HG03060 (cell line): ENCODE results near the gene GPR4.
A peak's percentile ranks its signal among the peaks of the same experiment; 100 is the strongest.

Source experiments
- ATAC-seq: cut with Tn5 transposase; IDR thresholded peaks from one replicate; pipeline ENCODE4 v1.9.1; 2021; ENCODE audit warnings: low read depth, moderate number of reproducible peaks; ENCODE audit not compliant: unreplicated experiment

Gene GPR4

DNA sequence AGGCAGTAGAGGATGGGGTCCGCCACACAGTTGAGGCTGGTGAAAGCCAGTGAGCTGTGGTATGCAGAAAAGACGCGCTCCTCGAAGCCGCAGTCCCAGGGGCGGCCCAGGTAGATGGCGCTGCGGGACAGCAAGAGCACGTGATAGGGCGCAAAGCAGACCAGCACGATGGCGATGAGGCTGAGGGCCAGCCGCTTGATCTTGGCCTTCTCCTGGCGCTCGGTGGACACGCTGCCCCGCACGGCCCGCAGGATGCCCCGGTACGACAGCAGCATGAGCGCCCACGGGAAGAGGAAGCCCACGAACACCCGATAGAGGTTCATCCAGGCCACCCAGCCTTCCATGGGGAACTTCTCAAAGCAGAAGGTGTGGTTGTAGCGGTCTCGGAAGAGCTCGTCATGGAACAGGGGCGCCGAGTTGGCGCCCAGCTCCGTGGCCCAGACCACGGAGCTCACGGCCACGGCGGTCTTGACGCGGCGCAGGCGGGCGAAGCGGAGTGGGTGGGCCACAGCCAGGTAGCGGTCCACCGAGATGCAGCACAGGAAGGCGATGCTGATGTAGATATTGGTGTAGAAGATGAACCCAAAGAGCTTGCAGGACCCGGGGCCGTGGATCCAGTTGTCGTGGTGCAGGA lies 10.9 kb downstream of the GPR4 start:
- no peak for ATAC-seq

DNA sequence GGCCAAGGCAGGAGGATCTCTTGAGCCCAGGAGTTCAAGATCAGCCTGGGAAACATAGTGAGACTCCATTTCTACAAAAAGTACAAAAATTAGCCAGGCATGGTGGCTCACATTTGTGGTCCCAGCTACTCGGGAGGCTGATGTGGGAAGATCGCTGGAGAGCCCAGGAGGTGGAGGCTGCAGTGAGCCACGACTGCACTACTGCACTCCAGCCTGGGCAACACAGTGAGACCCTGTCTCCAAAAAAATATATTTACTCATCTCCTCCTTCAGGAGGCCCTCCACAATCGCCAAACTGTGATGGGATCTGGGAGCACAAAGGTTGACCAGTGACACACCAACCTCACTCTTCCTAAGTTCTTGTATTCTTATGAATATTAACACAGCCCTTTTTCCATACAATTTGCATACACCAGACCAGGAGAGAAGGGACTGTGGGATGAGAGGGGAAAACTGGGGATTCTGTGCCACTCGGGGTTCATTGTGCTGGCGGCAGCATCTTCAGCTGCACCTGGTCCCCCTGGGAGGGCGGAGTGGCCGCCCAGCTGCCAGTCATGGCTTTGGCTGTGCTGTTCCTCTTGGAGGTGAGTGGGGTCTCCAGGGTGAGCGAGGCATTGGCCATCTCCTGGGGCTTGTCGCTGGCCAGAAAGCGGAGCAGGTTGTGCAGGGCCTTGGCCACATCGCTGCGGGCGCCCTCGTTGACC lies 11.6 kb downstream of the GPR4 start:
- no peak for ATAC-seq

DNA sequence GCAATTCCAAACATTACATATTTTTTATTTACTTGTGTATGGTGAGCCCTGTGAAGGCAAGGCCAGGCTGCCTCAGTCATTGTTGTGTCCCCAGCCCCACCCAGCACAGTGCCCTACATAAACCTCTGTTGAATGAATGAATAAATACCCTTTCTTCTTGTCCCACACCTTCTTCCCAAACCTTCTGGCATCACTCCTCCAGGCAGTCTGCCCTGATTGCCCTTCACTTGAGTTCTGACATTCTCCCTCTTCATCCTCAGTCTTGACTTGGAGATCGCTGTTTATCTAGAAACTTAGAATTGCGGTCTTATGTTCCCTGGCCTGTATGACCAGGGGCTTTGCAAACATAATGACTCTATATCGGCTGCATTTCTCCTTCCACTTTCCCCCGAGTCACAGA lies 12.2 kb downstream of the GPR4 start:
- no peak for ATAC-seq

- ATAC-seq: no peak
These were observed 14.1 kb downstream of the GPR4 start for GRCh38 chr19:45587873-45588272.

- ATAC-seq: no peak
These were observed 16.8 kb downstream of the GPR4 start for GRCh38 chr19:45585158-45585577.

DNA sequence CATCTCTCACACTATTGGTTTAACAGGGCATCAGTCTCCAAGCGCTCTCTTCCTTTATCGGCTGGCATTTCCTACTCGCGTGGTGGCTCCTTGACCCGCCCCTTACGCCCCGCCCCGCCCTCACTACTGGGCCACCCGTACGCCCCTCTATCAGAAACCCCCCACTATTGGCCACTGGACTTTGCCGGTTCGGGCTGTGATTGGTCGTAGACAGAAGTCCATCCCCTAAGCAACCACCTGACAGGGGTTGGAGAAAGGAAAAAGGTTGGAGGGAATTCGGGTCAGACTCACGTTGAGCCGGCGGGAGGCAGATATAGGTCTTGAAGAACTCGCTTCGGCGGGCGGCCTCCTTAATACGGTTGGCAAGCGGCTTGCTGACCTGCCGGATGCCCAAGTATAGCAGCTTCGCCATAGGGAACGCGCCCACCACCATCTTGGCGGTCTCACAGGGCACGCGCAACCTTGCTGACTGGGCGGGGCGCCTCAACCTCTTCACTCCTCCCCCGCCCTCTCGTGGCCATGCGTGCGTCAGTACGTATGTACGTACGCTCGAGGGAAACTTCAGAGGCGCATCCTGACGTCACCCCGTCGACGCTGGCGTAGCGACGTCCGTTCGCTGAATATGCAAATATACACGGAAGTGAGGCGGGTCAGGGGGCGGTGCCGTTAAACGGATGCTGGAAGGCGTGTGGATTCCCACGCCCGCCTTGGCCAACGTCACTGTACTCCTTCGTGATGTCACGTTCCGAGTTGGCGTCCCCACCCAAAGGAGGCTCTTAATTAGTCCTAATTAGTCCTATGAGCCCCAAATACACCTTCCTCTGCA lies 17.5 kb downstream of the GPR4 start, which contains the start of gene OPA3:
Gene OPA3 (minus strand): TSS at position 471 of the 826 bp plus-strand sequence. CDS start 38 bp downstream, at position 433.
- peak; percentile 81 for ATAC-seq

DNA sequence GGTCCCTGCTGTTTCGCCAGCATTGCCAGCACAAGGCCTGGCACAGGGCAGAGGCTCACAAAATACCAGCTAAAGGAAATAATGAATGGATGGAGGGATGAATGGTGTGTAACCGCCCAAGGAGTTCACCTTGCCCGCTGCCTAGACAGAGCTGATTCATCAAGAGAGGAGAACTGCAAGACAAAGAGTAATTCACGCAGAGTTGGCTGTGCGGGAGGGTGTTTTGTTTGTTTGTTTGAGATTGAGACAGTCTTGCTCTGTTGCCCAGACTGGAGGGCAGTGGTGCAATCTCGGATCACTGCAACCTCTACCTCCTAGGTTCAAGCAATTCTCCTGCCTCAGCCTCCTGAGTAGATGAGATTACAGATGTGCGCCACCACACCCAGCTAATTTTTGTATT lies 20.4 kb downstream of the GPR4 start:
- ATAC-seq: no peak

DNA sequence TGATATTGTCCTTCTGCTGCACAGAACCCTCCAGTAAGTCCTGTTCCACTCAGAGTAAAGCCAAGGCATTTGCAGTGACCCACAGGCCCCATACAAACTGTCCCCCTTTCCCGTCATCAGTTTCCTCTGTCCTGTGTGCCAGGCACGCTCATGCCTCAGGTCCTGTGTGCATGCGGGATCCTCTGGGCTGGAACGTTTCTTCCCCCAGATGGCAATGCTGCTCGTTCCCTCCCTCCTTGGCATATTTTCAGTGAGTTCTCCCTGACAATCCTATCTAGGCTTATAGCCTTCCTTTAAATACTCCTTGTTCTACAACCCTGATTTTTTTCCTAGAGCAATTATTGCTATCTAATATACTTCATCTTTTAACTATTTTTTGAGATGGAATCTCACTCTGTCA lies 23.2 kb downstream of the GPR4 start:
- no peak for ATAC-seq

- no peak for ATAC-seq
These were observed 24.7 kb downstream of the GPR4 start for GRCh38 chr19:45577111-45577905.

- no peak for ATAC-seq
These were observed 25.3 kb downstream of the GPR4 start for GRCh38 chr19:45576682-45577081.

DNA sequence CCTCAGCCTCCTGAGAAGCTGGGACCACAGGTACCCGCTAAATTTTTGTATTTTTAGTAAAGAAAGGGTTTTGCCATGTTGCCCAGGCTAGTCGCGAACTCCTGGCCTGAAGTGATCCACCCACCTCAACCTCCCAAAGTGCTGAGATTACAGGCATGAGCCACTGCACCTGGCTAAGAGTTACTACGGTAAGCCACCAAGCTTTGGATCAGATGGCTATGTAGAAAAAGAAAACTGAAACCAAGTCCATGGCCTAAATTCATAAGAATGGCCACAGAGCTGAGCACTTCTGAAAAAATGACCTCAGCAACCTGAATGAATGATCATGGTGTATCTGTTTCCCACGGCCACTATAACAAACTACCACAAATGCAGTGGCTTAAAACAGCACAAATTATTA lies 26.8 kb downstream of the GPR4 start:
- ATAC-seq: no peak

DNA sequence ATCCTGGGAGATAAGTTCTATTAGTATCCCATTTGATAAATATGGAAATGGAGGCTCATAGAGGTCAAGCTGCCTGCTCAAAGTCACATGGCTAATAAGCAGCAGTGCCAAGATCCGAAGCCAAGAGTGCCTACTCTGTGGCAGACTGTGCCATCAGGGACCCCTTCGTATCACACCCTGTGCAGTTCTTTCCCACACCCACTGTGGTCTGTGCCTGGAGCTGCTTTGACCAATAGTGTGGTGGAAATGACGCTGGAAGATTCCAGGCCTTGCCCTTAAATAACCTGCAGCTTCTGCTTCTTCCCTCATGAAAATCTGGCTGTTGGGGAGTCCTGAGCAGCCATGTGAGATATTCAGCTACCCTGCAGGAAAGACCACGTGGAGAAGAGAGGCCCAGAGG lies 27.5 kb downstream of the GPR4 start:
- no peak for ATAC-seq

DNA sequence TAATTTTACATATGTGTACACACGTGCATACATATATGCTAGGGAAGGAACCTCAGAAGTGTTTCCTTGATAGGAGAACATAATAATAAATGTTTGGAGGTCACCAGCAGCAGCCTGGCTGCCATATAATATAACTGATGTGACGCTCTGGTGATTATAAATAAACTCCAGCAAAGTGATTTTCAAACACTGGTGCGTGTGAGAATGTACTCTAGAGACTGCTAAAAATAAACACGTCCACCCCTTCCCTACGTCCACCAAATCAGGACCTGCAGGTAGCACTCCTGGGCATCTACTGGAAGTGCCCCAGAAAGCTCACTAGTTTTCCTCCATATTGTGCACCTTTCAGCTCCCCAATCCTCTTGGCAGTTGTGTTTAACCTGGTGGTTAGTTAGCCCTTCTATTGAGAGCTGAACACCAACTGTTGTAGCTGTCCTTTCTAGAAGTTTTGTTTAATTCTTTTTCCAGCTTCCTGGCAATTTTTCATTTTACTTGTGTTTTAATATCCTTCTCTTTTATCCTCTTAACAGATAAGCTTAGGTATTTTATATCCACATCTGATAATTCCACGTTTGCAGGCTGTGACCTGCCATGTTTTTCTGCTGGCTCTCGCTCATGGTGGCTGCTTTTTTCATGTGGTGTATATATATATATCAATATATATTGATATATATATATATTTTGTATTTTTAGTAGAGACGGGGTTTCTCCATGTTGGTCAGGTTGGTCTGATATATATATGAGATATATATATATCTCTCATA lies 30.4 kb downstream of the GPR4 start:
- no peak for ATAC-seq

DNA sequence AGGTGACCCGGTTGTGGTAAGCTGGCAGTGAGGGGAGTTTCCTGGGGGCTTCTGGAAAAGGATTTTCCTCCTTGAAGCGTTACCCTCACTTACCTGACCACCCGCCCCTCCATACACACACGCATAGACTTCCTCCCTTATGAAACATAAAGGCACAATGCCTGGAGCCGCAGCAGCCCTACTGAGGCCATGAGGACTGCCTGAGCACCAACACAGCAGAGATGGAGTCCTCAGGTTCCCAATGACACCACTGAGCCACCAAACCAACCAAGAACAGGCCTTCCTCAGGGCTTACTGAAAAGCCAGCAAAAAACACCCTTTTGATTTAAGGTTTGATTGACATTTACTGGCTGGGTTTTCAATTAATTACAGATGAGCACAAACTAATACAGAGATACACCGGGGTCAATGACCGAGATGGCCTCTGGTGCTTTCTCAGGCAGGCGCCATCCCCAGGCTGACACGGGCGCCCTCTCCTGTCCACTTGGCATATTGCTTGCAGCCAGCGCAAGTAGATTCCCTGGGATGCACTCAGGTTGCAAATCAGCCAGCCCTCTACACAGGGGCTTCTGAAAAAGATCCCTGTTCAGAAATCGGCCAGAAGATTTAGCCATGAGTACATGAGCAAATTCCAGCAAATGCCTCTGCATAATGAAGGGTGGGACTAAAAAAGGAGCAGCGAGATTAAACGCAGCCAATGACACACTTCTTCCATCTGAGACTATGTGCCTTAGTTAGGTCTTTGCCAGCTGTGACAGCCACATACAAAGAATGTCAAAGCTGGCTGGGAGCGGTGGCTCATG lies 32.2 kb downstream of the GPR4 start:
- no peak for ATAC-seq

DNA sequence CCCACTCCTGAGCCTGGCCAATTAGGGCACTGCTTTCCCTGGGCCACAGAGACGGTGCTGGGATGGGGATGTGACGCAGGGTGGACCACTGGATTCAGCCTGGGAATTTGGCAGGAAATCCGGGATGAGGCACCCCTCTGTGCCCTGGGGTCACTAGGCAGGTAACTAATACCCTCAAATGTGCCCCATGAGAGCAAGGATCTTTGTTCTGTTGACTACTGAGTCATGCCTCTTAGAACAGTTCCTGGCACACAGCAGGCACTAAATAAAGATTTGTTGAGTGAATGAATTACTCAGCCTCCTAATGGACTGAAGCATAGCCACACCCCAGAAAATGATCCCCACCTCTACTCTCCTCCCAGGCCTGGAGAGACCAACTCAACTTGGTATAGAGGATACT lies 33.3 kb downstream of the GPR4 start:
- no peak for ATAC-seq

DNA sequence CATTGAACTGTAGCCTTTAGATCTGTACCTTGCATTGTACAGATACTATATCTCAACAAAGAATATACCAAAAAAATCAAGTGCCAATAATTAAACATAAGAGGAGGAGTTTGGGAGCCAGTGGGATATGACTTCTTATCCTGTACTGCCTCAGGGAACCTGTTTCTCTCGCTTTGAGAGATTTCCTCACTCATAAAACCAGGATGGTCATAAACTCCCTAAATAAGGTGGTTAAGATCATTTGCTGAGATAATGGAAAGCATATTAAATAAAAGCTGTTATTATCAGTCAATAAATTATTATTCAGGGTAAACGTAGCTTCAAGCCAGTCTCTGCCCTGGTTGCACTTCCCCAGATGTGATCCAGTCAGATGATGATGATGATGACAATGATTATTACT lies 34.4 kb downstream of the GPR4 start:
- no peak for ATAC-seq

- no peak for ATAC-seq
These were observed 37.8 kb downstream of the GPR4 start for GRCh38 chr19:45564131-45564780.

DNA sequence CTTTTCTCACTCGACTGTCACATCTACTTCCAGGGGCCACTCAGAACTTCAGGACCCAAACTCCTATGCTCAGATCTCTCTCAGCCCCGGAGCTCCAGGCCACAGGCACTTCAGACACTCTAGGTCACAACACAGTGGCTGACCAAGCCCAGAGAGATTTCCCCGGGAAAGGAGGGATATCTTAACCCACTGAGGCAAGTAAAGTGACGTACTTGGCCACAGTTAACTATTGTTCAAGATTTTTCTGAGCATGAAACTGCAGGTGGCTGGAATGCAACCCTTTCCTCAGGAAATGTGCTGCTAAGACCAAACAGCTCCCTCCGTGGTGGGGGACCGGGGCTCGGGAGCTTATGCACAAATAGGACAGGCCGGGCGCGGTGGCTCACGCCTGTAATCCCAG lies 41.3 kb downstream of the GPR4 start:
- no peak for ATAC-seq

- no peak for ATAC-seq
These were observed 42.0 kb downstream of the GPR4 start for GRCh38 chr19:45560038-45560437.
